Measurements from ENCODE around the gene ZIM2. TPM values are rescaled to one million over a fixed set of nuclear protein-coding genes. Genes with fewer than 3 reads are reported as not detected.

ZIM2 gene
- total and polyA plus RNA-seq, 2 experiments from 2014 or later, result not detected

DNA sequence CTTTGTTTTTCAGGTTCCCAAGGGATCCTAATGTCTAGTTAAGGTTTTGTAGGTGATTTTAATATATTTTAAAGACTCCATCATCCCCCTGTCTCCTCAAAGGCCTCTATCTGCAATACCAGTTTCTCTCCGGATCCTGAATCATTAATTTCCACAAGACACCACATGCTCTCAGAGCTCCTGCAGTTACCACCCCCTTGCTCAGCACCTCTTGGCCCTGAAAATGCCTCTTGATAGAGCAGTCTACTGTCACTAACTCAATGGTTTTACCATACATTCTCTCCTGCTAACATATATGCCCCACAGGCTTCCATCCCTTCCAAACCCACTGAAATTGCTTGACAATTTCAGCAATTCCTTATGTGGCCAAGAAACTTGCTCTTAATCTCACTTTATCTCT lies 1.9 kb upstream of the ZIM2 start (continued):
- TF ChIP-seq, protein P1, sequence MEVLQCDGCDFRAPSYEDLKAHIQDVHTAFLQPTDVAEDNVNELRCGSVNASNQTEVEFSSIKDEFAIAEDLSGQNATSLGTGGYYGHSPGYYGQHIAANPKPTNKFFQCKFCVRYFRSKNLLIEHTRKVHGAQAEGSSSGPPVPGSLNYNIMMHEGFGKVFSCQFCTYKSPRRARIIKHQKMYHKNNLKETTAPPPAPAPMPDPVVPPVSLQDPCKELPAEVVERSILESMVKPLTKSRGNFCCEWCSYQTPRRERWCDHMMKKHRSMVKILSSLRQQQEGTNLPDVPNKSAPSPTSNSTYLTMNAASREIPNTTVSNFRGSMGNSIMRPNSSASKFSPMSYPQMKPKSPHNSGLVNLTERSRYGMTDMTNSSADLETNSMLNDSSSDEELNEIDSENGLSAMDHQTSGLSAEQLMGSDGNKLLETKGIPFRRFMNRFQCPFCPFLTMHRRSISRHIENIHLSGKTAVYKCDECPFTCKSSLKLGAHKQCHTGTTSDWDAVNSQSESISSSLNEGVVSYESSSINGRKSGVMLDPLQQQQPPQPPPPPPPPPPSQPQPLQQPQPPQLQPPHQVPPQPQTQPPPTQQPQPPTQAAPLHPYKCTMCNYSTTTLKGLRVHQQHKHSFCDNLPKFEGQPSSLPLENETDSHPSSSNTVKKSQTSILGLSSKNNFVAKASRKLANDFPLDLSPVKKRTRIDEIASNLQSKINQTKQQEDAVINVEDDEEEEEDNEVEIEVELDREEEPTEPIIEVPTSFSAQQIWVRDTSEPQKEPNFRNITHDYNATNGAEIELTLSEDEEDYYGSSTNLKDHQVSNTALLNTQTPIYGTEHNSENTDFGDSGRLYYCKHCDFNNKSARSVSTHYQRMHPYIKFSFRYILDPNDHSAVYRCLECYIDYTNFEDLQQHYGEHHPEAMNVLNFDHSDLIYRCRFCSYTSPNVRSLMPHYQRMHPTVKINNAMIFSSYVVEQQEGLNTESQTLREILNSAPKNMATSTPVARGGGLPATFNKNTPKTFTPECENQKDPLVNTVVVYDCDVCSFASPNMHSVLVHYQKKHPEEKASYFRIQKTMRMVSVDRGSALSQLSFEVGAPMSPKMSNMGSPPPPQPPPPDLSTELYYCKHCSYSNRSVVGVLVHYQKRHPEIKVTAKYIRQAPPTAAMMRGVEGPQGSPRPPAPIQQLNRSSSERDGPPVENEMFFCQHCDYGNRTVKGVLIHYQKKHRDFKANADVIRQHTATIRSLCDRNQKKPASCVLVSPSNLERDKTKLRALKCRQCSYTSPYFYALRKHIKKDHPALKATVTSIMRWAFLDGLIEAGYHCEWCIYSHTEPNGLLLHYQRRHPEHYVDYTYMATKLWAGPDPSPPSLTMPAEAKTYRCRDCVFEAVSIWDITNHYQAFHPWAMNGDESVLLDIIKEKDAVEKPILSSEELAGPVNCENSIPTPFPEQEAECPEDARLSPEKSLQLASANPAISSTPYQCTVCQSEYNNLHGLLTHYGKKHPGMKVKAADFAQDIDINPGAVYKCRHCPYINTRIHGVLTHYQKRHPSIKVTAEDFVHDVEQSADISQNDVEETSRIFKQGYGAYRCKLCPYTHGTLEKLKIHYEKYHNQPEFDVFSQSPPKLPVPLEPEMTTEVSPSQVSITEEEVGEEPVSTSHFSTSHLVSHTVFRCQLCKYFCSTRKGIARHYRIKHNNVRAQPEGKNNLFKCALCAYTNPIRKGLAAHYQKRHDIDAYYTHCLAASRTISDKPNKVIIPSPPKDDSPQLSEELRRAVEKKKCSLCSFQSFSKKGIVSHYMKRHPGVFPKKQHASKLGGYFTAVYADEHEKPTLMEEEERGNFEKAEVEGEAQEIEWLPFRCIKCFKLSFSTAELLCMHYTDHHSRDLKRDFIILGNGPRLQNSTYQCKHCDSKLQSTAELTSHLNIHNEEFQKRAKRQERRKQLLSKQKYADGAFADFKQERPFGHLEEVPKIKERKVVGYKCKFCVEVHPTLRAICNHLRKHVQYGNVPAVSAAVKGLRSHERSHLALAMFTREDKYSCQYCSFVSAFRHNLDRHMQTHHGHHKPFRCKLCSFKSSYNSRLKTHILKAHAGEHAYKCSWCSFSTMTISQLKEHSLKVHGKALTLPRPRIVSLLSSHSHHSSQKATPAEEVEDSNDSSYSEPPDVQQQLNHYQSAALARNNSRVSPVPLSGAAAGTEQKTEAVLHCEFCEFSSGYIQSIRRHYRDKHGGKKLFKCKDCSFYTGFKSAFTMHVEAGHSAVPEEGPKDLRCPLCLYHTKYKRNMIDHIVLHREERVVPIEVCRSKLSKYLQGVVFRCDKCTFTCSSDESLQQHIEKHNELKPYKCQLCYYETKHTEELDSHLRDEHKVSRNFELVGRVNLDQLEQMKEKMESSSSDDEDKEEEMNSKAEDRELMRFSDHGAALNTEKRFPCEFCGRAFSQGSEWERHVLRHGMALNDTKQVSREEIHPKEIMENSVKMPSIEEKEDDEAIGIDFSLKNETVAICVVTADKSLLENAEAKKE (CRISPR knock-in tag; IDR thresholded peaks at IDR 0.05), result no peak

DNA sequence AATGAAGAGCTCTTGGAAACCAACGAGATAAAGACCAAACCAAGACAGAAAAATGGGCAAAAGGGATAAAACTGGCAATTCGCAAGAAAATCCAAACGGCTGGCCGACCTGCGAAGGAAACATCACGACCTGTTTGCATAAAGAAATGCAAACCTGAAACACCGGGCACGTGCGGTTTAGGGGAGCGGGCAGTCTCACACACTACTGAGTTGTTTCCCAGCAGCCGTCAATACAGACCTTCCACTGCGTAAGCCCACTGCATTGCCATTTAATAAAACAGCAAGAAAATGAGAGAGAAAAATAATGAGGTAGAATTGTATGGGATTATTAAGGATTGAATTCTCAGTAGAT lies 642 bp upstream of the ZIM2 start:
- DNase-seq (ENCODE audit: low spot score) (no peak), ATAC-seq (no peak)
- no peaks in the 10 kb centered on the region for H4K20me1 ChIP-seq (replicated peaks; ENCODE audit: insufficient read depth)
- no peak overlapping the region for H2AFZ ChIP-seq
- peaks cover 6% of the 10 kb centered on the region; the same call in 1 of the 2 replicates for H3K36me3 ChIP-seq (ENCODE audit: insufficient read depth)
- peaks cover 39% of the 10 kb centered on the region for H3K36me3 Mint-ChIP-seq (ENCODE audit: low read depth)
- no peaks in the 10 kb centered on the region for H3K27me3 ChIP-seq (ENCODE audit: insufficient read depth)
- no peak overlapping the region for H3K4me3 ChIP-seq
- no peaks in the 10 kb centered on the region for H3K4me1 ChIP-seq (ENCODE audit: insufficient read depth)
- no peaks in the 10 kb centered on the region for H3K9me2 ChIP-seq (ENCODE audit: insufficient read depth)
- H3K9me3 Mint-ChIP-seq, result peaks cover 50% of the 10 kb centered on the region
- no peak overlapping the region for H3K4me3 Mint-ChIP-seq
- H3K27me3 Mint-ChIP-seq (ENCODE audit: insufficient read depth, low read depth, poor library complexity), result peaks cover 2% of the 10 kb centered on the region
- H3K27ac Mint-ChIP-seq, result no peak overlapping the region
- H3K27ac ChIP-seq (ENCODE audit: low read depth), result no peak overlapping the region
- H3K79me2 ChIP-seq (replicated peaks; ENCODE audit: insufficient read depth), result no peaks in the 10 kb centered on the region
- H3K4me1 Mint-ChIP-seq, result no peaks in the 10 kb centered on the region
- no peak overlapping the region for H3K4me2 ChIP-seq
- H3F3A ChIP-seq (replicated peaks; ENCODE audit: low read depth), result no peaks in the 10 kb centered on the region
- TF ChIP-seq, protein P2, sequence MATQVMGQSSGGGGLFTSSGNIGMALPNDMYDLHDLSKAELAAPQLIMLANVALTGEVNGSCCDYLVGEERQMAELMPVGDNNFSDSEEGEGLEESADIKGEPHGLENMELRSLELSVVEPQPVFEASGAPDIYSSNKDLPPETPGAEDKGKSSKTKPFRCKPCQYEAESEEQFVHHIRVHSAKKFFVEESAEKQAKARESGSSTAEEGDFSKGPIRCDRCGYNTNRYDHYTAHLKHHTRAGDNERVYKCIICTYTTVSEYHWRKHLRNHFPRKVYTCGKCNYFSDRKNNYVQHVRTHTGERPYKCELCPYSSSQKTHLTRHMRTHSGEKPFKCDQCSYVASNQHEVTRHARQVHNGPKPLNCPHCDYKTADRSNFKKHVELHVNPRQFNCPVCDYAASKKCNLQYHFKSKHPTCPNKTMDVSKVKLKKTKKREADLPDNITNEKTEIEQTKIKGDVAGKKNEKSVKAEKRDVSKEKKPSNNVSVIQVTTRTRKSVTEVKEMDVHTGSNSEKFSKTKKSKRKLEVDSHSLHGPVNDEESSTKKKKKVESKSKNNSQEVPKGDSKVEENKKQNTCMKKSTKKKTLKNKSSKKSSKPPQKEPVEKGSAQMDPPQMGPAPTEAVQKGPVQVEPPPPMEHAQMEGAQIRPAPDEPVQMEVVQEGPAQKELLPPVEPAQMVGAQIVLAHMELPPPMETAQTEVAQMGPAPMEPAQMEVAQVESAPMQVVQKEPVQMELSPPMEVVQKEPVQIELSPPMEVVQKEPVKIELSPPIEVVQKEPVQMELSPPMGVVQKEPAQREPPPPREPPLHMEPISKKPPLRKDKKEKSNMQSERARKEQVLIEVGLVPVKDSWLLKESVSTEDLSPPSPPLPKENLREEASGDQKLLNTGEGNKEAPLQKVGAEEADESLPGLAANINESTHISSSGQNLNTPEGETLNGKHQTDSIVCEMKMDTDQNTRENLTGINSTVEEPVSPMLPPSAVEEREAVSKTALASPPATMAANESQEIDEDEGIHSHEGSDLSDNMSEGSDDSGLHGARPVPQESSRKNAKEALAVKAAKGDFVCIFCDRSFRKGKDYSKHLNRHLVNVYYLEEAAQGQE (IDR thresholded peaks at IDR 0.05; ENCODE audit: unreplicated experiment), result no peak
- no peak for TF ChIP-seq NANOG (IDR thresholded peaks at IDR 0.05; ENCODE audit: borderline replicate concordance)
- TF ChIP-seq ZNF331 (CRISPR knock-in tag; IDR thresholded peaks at IDR 0.05; ENCODE audit: low read depth), result no peak
- TF ChIP-seq STAT1 (IDR thresholded peaks at IDR 0.05; ENCODE audit: unreplicated experiment), result no peak
- TF ChIP-seq, protein P3, sequence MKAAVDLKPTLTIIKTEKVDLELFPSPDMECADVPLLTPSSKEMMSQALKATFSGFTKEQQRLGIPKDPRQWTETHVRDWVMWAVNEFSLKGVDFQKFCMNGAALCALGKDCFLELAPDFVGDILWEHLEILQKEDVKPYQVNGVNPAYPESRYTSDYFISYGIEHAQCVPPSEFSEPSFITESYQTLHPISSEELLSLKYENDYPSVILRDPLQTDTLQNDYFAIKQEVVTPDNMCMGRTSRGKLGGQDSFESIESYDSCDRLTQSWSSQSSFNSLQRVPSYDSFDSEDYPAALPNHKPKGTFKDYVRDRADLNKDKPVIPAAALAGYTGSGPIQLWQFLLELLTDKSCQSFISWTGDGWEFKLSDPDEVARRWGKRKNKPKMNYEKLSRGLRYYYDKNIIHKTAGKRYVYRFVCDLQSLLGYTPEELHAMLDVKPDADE (IDR thresholded peaks at IDR 0.05), result no peak
- no peak for TF ChIP-seq ZNF114 (CRISPR knock-in tag; IDR thresholded peaks at IDR 0.05)
- TF ChIP-seq JUNB (IDR thresholded peaks at IDR 0.05; ENCODE audit: unreplicated experiment), result no peak
